RWPE1 (cell line): ENCODE data around the gene CMIP.
A peak's percentile ranks its signal among the peaks of the same experiment; 100 is the strongest.

Experiments used
- CTCF ChIA-PET: fragments of 350-600 bp; sonication (Branson Sonifier 250); formaldehyde crosslinking; extraction: SDS; loops from one replicate; lab custom pipeline; 2021; lab: Yijun Ruan, JAX
- POLR2A ChIA-PET: fragments of 400-600 bp; formaldehyde crosslinking; extraction: SDS; loops from one replicate; lab custom pipeline; 2020; ENCODE audit warnings: antibody characterized with exemption; ENCODE audit not compliant: low non-redundant PET; lab: Yijun Ruan, JAX
- DNase-seq: peaks from one replicate; pipeline ENCODE4 v3.0.0; 2012; ENCODE audit warnings: low spot score
- H3K27ac ChIP-seq: fragments of 450-650 bp; 2 replicates; pipeline ENCODE4 v1.5.1; 2017
- CTCF ChIP-seq: fragments of 450-650 bp; conservative IDR thresholded peaks from 2 replicates; pipeline ENCODE4 v1.5.1; 2017; ENCODE audit warnings: low read depth, mild to moderate bottlenecking

The CMIP gene

GRCh38 chr16:81711657-81712319 lies 267.2 kb downstream of the CMIP start:
- peak overlapping the region; percentile 64 for H3K27ac ChIP-seq
- peak; percentile 86 for DNase-seq
- TF ChIP-seq CTCF: no peak
- CTCF ChIA-PET: interaction anchor here (0.5 to 1.1 kb wide), 5 partner anchors 26 to 806 kb away, joined by 3 read pairs; no protein-coding TSS in a partner anchor
- POLR2A ChIA-PET: no interaction called here

GRCh38 chr16:81712681-81713080 lies 268.1 kb downstream of the CMIP start:
- no peak for TF ChIP-seq CTCF
- ChIA-PET CTCF (interaction anchor here (0.7 kb wide), 1 partner anchor 662 kb away, joined by 3 read pairs; no protein-coding TSS in a partner anchor), POLR2A (no interaction called here)
- H3K27ac ChIP-seq: no peak overlapping the region
- DNase-seq: no peak

- no peak overlapping the region; the same call in 1 of the 2 replicates for H3K27ac ChIP-seq
- DNase-seq: no peak
- no peak for TF ChIP-seq CTCF
- CTCF ChIA-PET: interaction anchor here (0.6 to 1.0 kb wide), 5 partner anchors 16 to 663 kb away, joined by 3 to 5 read pairs (median 4); no protein-coding TSS in a partner anchor
- POLR2A ChIA-PET: no interaction called here
These were observed 268.7 kb downstream of the CMIP start for GRCh38 chr16:81713295-81713772.

- ChIA-PET POLR2A (no interaction called here), CTCF (interaction anchor here (0.6 to 1.0 kb wide), 4 partner anchors 16 to 512 kb away, joined by 3 to 5 read pairs (median 4); no protein-coding TSS in a partner anchor)
- no peak for TF ChIP-seq CTCF
- no peak overlapping the region; the same call in 1 of the 2 replicates for H3K27ac ChIP-seq
- DNase-seq: no peak
These were observed 269.2 kb downstream of the CMIP start for GRCh38 chr16:81713796-81714195.

GRCh38 chr16:81714583-81714982 lies 270.0 kb downstream of the CMIP start:
- ChIA-PET CTCF (interaction anchor here (1.0 kb wide), 1 partner anchor 17 kb away, joined by 5 read pairs; no protein-coding TSS in a partner anchor), POLR2A (interaction anchor here (0.7 kb wide), 1 partner anchor 184 kb away, joined by 3 read pairs; no protein-coding TSS in a partner anchor)
- DNase-seq: no peak
- no peak for TF ChIP-seq CTCF
- H3K27ac ChIP-seq: no peak overlapping the region

- POLR2A ChIA-PET: no interaction called here
- no peak overlapping the region for H3K27ac ChIP-seq
- no peak for TF ChIP-seq CTCF
- CTCF ChIA-PET: no interaction called here
- DNase-seq: no peak
These were observed 271.0 kb downstream of the CMIP start for GRCh38 chr16:81715358-81716196.
